Suppressor macrophage treated with lipopolysaccharide for 1 hour (primary cell): ENCODE data around the gene COL2A1.

ENCODE experiments used
- DNase-seq, 3 donors: peaks; one replicate each; pipeline ENCODE4 v3.0.0-alpha.2; 2020 to 2022

The COL2A1 gene

GRCh38 chr12:47942614-47943225, 61.6 kb downstream of the COL2A1 start:
- DNase-seq = no peak

- DNase-seq = peak in 2 of 3 donors; percentile 35 to 55
Measured at GRCh38 chr12:47941871-47942613, 62.2 kb downstream of the COL2A1 start.

GRCh38 chr12:47941475-47941780, 62.8 kb downstream of the COL2A1 start:
- DNase-seq = peak in 2 of 3 donors; percentile 22 to 36

- no peak for DNase-seq
Measured at GRCh38 chr12:47940773-47941474, 63.4 kb downstream of the COL2A1 start.

GRCh38 chr12:47939009-47939601, 65.2 kb downstream of the COL2A1 start:
- no peak for DNase-seq

- DNase-seq = no peak
Measured at GRCh38 chr12:47938594-47938993, 65.7 kb downstream of the COL2A1 start.

GRCh38 chr12:47938093-47938492, 66.2 kb downstream of the COL2A1 start:
- peak in 2 of 3 donors; percentile 22 to 26 for DNase-seq

- DNase-seq = no peak
Measured at GRCh38 chr12:47935184-47935583, 69.1 kb downstream of the COL2A1 start.

- no peak for DNase-seq
Measured at GRCh38 chr12:47931187-47931586, 73.1 kb downstream of the COL2A1 start.

- no peak for DNase-seq
Measured at GRCh38 chr12:47930634-47931033, 73.6 kb downstream of the COL2A1 start.

GRCh38 chr12:47927346-47927745, 76.9 kb downstream of the COL2A1 start:
- no peak for DNase-seq
